GM19438 (cell line): Measurements from ENCODE around the gene KANSL3.
"Not testable (repeated sequence)": the region's sequence is repeated elsewhere in the genome, so short reads cannot be mapped to it uniquely, and the experiment has no call there.

Experiments
- ATAC-seq: cut with Tn5 transposase; IDR thresholded peaks from one replicate; pipeline ENCODE4 v1.9.1; 2021; ENCODE audit warnings: low read depth; ENCODE audit not compliant: unreplicated experiment

Gene KANSL3

GRCh38 chr2:96564026-96564425, 74.1 kb downstream of the KANSL3 start:
- no peak for ATAC-seq

- ATAC-seq = no peak
Observed at GRCh38 chr2:96558485-96558884, 79.6 kb downstream of the KANSL3 start.

GRCh38 chr2:96558061-96558460, 80.1 kb downstream of the KANSL3 start:
- ATAC-seq = no peak

- not testable (repeated sequence) for ATAC-seq
Observed at GRCh38 chr2:96557421-96557820, 80.7 kb downstream of the KANSL3 start.

- no peak for ATAC-seq
Observed at GRCh38 chr2:96556441-96557330, 81.4 kb downstream of the KANSL3 start.

GRCh38 chr2:96555146-96555610, 82.9 kb downstream of the KANSL3 start:
- ATAC-seq = no peak

- no peak for ATAC-seq
Observed at GRCh38 chr2:96554293-96555145, 83.6 kb downstream of the KANSL3 start.

- ATAC-seq = not testable (repeated sequence)
Observed at GRCh38 chr2:96553957-96554292, 84.2 kb downstream of the KANSL3 start.

GRCh38 chr2:96553176-96553956, 84.7 kb downstream of the KANSL3 start:
- ATAC-seq = no peak

- no peak for ATAC-seq
Observed at GRCh38 chr2:96552315-96553175, 85.6 kb downstream of the KANSL3 start.

- ATAC-seq = no peak
Observed at GRCh38 chr2:96551605-96552314, 86.4 kb downstream of the KANSL3 start.

GRCh38 chr2:96550787-96551604, 87.1 kb downstream of the KANSL3 start:
- ATAC-seq = no peak

- no peak for ATAC-seq
Observed at GRCh38 chr2:96549967-96550786, 87.9 kb downstream of the KANSL3 start.

GRCh38 chr2:96549466-96549785, 88.7 kb downstream of the KANSL3 start:
- ATAC-seq = no peak

GRCh38 chr2:96548558-96549465, 89.3 kb downstream of the KANSL3 start:
- no peak for ATAC-seq

- ATAC-seq = no peak
Observed at GRCh38 chr2:96547731-96548171, 90.4 kb downstream of the KANSL3 start.
